ENCODE results near the gene RNF141. TPM values are rescaled to one million over a fixed set of nuclear protein-coding genes. Genes with fewer than 3 reads are reported as not detected.

Gene RNF141
- total and polyA plus RNA-seq, 2 donors (not counting 3 experiments of a cell fraction or from before 2014, with no cell fraction given), result 9.4 to 32.4 TPM

GRCh38 chr11:10474551-10474950 lies 66.4 kb downstream of the RNF141 start:
- Histone ChIP-seq H2AFZ (ENCODE audit: low read depth, low read length) (no peak overlapping the region), H3K4me1 (ENCODE audit: control insufficient read depth, extremely low read depth, insufficient read depth, low read length) (no peaks in the 10 kb centered on the region), H4K20me1 (replicated peaks; ENCODE audit: control insufficient read depth, extremely low read depth, insufficient read depth, low read length) (no peaks in the 10 kb centered on the region), H3K27me3 (ENCODE audit: control insufficient read depth in 2 of 2, insufficient read depth in 2 of 2, low read length in 2 of 2) (no peaks in the 10 kb centered on the region), H3K9ac (replicated peaks; ENCODE audit: extremely low read depth, insufficient read depth, low read length) (no peak overlapping the region), H3K79me2 (ENCODE audit: control insufficient read depth, insufficient read depth, low read length) (no peaks in the 10 kb centered on the region), H3K36me3 (ENCODE audit: control insufficient read depth in 2 of 2, extremely low read depth in 1 of 2, insufficient read depth in 2 of 2, low read length in 2 of 2) (no peaks in the 10 kb centered on the region), H3K9me1 (replicated peaks; ENCODE audit: control insufficient read depth, extremely low read depth, insufficient read depth, low read length) (no peaks in the 10 kb centered on the region), H3K4me2 (ENCODE audit: insufficient read depth, low read length) (no peak overlapping the region), H3K9me3 (replicated peaks; ENCODE audit: control insufficient read depth, insufficient read depth, low read length) (no peaks in the 10 kb centered on the region), H3K4me3 (replicated peaks in 1 of 3; ENCODE audit: insufficient read depth in 1 of 3, low read depth in 1 of 3, low read length in 3 of 3) (no peak overlapping the region), H3K27ac (ENCODE audit: insufficient read depth, low read depth, low read length) (no peak overlapping the region)
- no TSS peak for BruUV-seq (replicated peaks)
- FAIRE-seq, result no peak
- no peak for DNase-seq (ENCODE audit: low read depth, low spot score)
- CTCF ChIA-PET, result no interaction called here
- dilution Hi-C loops (cut with MboI; ENCODE audit: extremely low pct_ligation_motif_present, low sequenced_read_pairs) (no loop called here), intact Hi-C loops (cut with micrococcal nuclease) (no loop called here)
- no peak for TF ChIP-seq JUN (IDR thresholded peaks at IDR 0.05; ENCODE audit: borderline replicate concordance, insufficient read depth, insufficient read length, low read depth)
- no peak for TF ChIP-seq CTCF (IDR thresholded peaks at IDR 0.05; ENCODE audit: extremely low read depth in 1 of 2, insufficient read depth in 1 of 2, low read depth in 1 of 2, low read length in 2 of 2)
- no peak for TF ChIP-seq POLR2AphosphoS5 (IDR thresholded peaks at IDR 0.05; ENCODE audit: insufficient read depth, low read depth, low read length)
- no peak for TF ChIP-seq POLR2A (IDR thresholded peaks at IDR 0.05; ENCODE audit: low read depth, low read length)
- TF ChIP-seq MYC (IDR thresholded peaks at IDR 0.05; ENCODE audit: low read depth, low read length), result no peak
- no peak for TF ChIP-seq MAX (IDR thresholded peaks at IDR 0.05; ENCODE audit: insufficient read depth, insufficient read length)
- no peak for TF ChIP-seq EZH2 (IDR thresholded peaks at IDR 0.05; ENCODE audit: borderline replicate concordance, low read depth, low read length, severe bottlenecking)
- no peak for TF ChIP-seq GATA2 (IDR thresholded peaks at IDR 0.05; ENCODE audit: insufficient read depth, insufficient read length, low read depth, low read length)
- no peak for TF ChIP-seq FOS (IDR thresholded peaks at IDR 0.05; ENCODE audit: borderline replicate concordance, insufficient read depth, low read length)
- POLR2A ChIA-PET, result no interaction called here
